ENCODE measurements around the gene HIC1. TPM values are rescaled to one million over a fixed set of nuclear protein-coding genes. Genes with fewer than 3 reads are reported as not detected.

The HIC1 gene
- polyA plus RNA-seq, 1 donor: 15.9 TPM

DNA sequence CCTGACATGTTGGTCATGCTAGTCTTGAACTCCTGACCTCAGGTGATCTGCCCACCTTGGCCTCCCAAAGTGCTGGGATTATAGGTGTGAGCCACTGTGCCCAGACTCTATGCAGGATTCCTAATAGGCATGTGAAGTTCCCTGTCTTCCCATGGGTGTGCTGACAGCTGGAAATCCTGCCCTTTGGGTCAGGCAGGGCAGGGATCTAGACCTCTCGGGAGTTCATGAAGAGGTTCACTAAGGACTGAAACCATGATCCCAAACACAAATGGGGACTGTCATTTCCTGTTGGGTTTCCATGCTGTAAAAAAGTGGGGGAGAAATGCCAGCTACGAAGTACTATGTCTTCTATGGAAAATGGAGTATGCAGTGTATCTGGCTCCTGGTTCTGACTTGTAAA lies 52.1 kb downstream of the HIC1 start:
- H3K4me1 ChIP-seq (ENCODE audit: control insufficient read depth, insufficient read depth, low read length): peaks cover 5% of the 10 kb centered on the region
- DNase-seq: no peak
- no peaks in the 10 kb centered on the region for H3K9me3 ChIP-seq (ENCODE audit: control insufficient read depth, low read depth, low read length)
- no peak overlapping the region for H3K4me3 ChIP-seq (ENCODE audit: low read length)
- WGBS (ENCODE audit: insufficient coverage, low lambda C conversion rate): no CpG with 5 or more reads among the region's 2 CpGs
- H3K36me3 ChIP-seq (ENCODE audit: control insufficient read depth, insufficient read depth, low read length): no peaks in the 10 kb centered on the region
- H3K27me3 ChIP-seq (ENCODE audit: control insufficient read depth, insufficient read depth, low read length): no peaks in the 10 kb centered on the region
- H3K27ac ChIP-seq (ENCODE audit: low read length): no peak overlapping the region

- Histone ChIP-seq H3K27me3 (ENCODE audit: control insufficient read depth, insufficient read depth, low read length) (no peaks in the 10 kb centered on the region), H3K4me3 (ENCODE audit: low read length) (no peak overlapping the region), H3K9me3 (ENCODE audit: control insufficient read depth, low read depth, low read length) (no peaks in the 10 kb centered on the region), H3K27ac (ENCODE audit: low read length) (no peak overlapping the region), H3K36me3 (ENCODE audit: control insufficient read depth, insufficient read depth, low read length) (no peaks in the 10 kb centered on the region), H3K4me1 (ENCODE audit: control insufficient read depth, insufficient read depth, low read length) (peaks cover 5% of the 10 kb centered on the region)
- DNase-seq: no peak
- no CpG with 5 or more reads among the region's 3 CpGs for WGBS (ENCODE audit: insufficient coverage, low lambda C conversion rate)
These were observed 52.6 kb downstream of the HIC1 start for GRCh38 chr17:2107506-2107905.

GRCh38 chr17:2108170-2108569 lies 53.3 kb downstream of the HIC1 start:
- Histone ChIP-seq H3K36me3 (ENCODE audit: control insufficient read depth, insufficient read depth, low read length) (no peaks in the 10 kb centered on the region), H3K27ac (ENCODE audit: low read length) (no peak overlapping the region), H3K4me1 (ENCODE audit: control insufficient read depth, insufficient read depth, low read length) (peaks cover 5% of the 10 kb centered on the region), H3K9me3 (ENCODE audit: control insufficient read depth, low read depth, low read length) (no peaks in the 10 kb centered on the region), H3K4me3 (ENCODE audit: low read length) (no peak overlapping the region), H3K27me3 (ENCODE audit: control insufficient read depth, insufficient read depth, low read length) (no peaks in the 10 kb centered on the region)
- DNase-seq: no peak
- WGBS (ENCODE audit: insufficient coverage, low lambda C conversion rate): no CpG with 5 or more reads among the region's 8 CpGs

DNA sequence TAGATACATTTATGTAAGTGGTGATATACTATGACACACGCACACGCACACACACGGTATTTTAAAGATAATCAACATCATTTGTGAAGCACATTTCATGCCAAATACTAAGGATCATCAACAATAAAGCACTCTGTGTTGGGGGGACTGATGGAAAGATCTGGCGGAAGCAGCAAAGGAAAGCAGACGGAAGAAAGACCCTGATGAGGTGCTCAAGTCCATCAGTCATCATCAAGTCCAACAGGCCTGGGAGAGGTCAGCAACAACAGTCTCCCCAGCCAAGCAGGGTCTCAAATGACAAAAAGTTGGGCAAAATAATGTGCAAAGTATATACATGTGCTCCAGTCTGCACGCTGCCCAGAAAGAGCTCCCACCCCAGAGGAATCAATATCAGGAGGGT lies 55.5 kb downstream of the HIC1 start:
- Histone ChIP-seq H3K27me3 (ENCODE audit: control insufficient read depth, insufficient read depth, low read length) (no peaks in the 10 kb centered on the region), H3K4me1 (ENCODE audit: control insufficient read depth, insufficient read depth, low read length) (peaks cover 5% of the 10 kb centered on the region), H3K4me3 (ENCODE audit: low read length) (no peak overlapping the region), H3K9me3 (ENCODE audit: control insufficient read depth, low read depth, low read length) (no peaks in the 10 kb centered on the region), H3K27ac (ENCODE audit: low read length) (no peak overlapping the region), H3K36me3 (ENCODE audit: control insufficient read depth, insufficient read depth, low read length) (no peaks in the 10 kb centered on the region)
- WGBS (ENCODE audit: insufficient coverage, low lambda C conversion rate): no CpG with 5 or more reads among the region's 6 CpGs
- no peak for DNase-seq

DNA sequence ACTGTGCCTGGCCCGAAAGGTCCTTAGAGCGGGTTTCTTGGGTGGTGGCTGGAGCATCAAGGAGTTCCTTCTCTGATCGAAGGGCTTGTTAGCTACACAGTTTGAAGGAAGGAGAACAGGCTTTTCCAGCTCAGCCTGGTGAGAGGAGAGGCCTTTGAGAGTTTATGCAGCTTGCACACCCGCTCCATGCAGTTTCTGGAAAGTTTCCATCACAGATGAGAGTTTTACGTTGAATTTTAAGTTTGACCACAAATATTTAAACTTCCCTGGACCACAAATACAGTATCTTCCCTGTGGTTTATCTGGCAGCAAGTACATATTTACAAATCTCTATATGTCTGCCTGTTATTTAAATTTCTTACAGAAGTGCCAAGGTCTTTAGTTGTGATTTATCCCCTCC lies 56.8 kb downstream of the HIC1 start:
- Histone ChIP-seq H3K4me1 (ENCODE audit: control insufficient read depth, insufficient read depth, low read length) (peaks cover 5% of the 10 kb centered on the region), H3K4me3 (ENCODE audit: low read length) (no peak overlapping the region), H3K9me3 (ENCODE audit: control insufficient read depth, low read depth, low read length) (no peaks in the 10 kb centered on the region), H3K36me3 (ENCODE audit: control insufficient read depth, insufficient read depth, low read length) (no peaks in the 10 kb centered on the region), H3K27ac (ENCODE audit: low read length) (no peak overlapping the region), H3K27me3 (ENCODE audit: control insufficient read depth, insufficient read depth, low read length) (no peaks in the 10 kb centered on the region)
- no peak for DNase-seq
- no CpG with 5 or more reads among the region's 5 CpGs for whole genome bisulfite sequencing (ENCODE audit: insufficient coverage, low lambda C conversion rate)

Other genes starting within 250 kb of the HIC1 start
- gene SMYD4, start 225.2 kb upstream of the HIC1 start, polyA plus RNA-seq: 15.4 TPM
- 64.4 TPM for gene RPA1, start 225.1 kb upstream of the HIC1 start, polyA plus RNA-seq
- 0.45 TPM for gene RTN4RL1, start 29.8 kb upstream of the HIC1 start, polyA plus RNA-seq
- gene DPH1, start 24.9 kb upstream of the HIC1 start, polyA plus RNA-seq: 40.4 TPM
- gene OVCA2, start 13.1 kb upstream of the HIC1 start, polyA plus RNA-seq: 26.8 TPM
- gene SMG6, start 248.7 kb downstream of the HIC1 start, polyA plus RNA-seq: 18.0 TPM
- 8.4 TPM for gene SRR, start 248.8 kb downstream of the HIC1 start, polyA plus RNA-seq